Immature natural killer cell (primary cell): ENCODE measurements around the gene CD63. TPM values are rescaled to one million over a fixed set of nuclear protein-coding genes. Genes with fewer than 3 reads are reported as not detected.

Source experiments
- DNase-seq, 3 donors: peaks; one replicate each; pipeline ENCODE4 v3.0.0; 2022; ENCODE audit warnings: mixed read lengths in 1 of 3
- H3K27ac Mint-ChIP-seq, 6 donors: one replicate each; pipeline ENCODE4 v1.8.0; 2020; ENCODE audit warnings: mixed read lengths in 6 of 6, mild to moderate bottlenecking in 5 of 6, inconsistent platforms in 4 of 6, moderate library complexity in 3 of 6
- H3K27me3 Mint-ChIP-seq, 3 donors: one replicate each; pipeline ENCODE4 v1.8.0; 2020 to 2021; ENCODE audit warnings: low read depth in 3 of 3, mild to moderate bottlenecking in 3 of 3, mixed read lengths in 3 of 3, moderate library complexity in 3 of 3, inconsistent platforms in 1 of 3
- H3K36me3 Mint-ChIP-seq, 3 donors: one replicate each; pipeline ENCODE4 v1.8.0; 2020; ENCODE audit warnings: mixed read lengths in 3 of 3, inconsistent platforms in 2 of 3, mild to moderate bottlenecking in 2 of 3
- H3K4me1 Mint-ChIP-seq, 2 donors: one replicate each; pipeline ENCODE4 v1.8.0; 2020; ENCODE audit warnings: inconsistent platforms in 2 of 2, mild to moderate bottlenecking in 2 of 2, mixed read lengths in 2 of 2, moderate library complexity in 1 of 2
- H3K4me3 Mint-ChIP-seq, 5 donors: one replicate each; pipeline ENCODE4 v1.8.0; 2020; ENCODE audit warnings: mild to moderate bottlenecking in 5 of 5, mixed read lengths in 5 of 5, inconsistent platforms in 3 of 5, moderate library complexity in 3 of 5
- H3K9me3 Mint-ChIP-seq, 6 donors: one replicate each; pipeline ENCODE4 v1.8.0; 2020; ENCODE audit warnings: mild to moderate bottlenecking in 6 of 6, mixed read lengths in 6 of 6, inconsistent platforms in 4 of 6, moderate library complexity in 3 of 6
- polyA plus RNA-seq, 3 donors: library from polyadenylated mRNA; unstranded; fragments of 300-500 nt; fragmentation: Illumina TruSeq; gene quantifications; one replicate each; pipeline ENCODE4 v1.2.3, GENCODE V29; 2021

Gene CD63
- polyA plus RNA-seq, 3 donors from 2014 or later, result 1,258 to 1,754 (median 1,754) TPM

DNA sequence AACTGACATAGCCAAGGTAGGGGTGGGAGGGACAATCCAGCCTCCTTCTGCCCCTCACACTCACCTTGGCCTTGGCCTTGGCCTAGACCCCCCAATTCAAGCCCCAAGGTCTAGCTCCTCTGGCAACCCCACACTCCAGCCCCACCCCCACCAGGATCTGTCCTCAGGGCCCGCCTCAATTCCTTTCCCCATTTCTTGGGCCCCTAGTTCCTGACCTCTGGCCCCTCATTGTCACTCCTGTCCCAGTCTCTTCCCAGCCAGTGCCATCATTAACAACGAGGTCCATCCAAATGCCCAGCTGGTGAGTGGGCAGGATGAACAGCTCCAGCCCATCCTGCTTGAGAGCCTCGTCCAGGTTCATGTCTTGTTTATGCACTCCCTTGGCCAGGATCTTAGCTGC lies 7.3 kb upstream of the CD63 start:
- H3K36me3 Mint-ChIP-seq, result no peaks in the 10 kb centered on the region
- H3K27me3 Mint-ChIP-seq, result no peaks in the 10 kb centered on the region
- peak overlapping the region in 1 of 6 donors; percentile 12 for H3K27ac Mint-ChIP-seq
- peaks cover 42 to 44% of the 10 kb centered on the region in 2 donors for H3K4me1 Mint-ChIP-seq
- DNase-seq, result no peak
- H3K4me3 Mint-ChIP-seq, result no peak overlapping the region
- no peaks in the 10 kb centered on the region for H3K9me3 Mint-ChIP-seq

DNA sequence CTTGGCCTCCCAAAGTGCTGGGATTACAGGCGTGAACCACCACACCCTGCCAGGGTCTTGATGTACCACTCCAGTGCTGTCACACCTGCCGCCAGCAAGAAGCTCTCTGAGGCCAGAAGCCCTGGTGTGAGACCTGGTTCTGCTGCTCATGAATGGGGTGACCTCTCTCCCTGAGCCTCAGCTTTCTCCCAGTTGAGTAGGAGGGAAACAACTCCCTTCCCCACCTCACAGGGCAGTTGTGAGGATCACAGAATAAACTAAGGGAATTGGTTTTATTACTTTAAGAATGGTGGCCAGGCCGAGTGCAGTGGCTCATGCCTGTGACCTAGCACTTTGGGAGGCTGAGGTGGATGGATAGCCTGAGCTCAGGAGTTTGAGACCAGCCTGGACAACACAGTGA lies 5.8 kb upstream of the CD63 start:
- Mint-ChIP-seq H3K36me3 (no peaks in the 10 kb centered on the region), H3K4me1 (peaks cover 57 to 58% of the 10 kb centered on the region in 2 donors)

DNA sequence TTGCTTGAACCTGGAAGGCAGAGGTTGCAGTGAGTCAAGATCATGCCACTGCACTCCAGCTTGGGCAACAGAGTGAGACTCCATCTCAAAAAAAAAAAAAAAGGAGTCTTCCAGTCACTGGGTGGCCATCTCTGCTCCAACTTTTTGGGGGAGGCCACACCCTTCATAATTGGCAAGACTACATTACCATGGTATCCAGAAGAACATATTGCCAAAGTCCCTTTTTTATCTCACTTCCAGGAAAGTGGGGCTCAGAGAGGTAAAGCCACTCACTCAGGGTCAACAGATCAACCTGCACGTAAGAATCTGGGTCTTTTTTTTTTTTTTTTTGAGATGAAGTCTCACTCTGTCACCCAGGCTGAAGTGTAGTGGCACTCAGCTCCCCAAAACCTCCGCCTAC lies 5.0 kb upstream of the CD63 start:
- Mint-ChIP-seq H3K27ac (no peak overlapping the region), H3K36me3 (no peaks in the 10 kb centered on the region), H3K4me1 (peaks cover 59 to 60% of the 10 kb centered on the region in 2 donors), H3K9me3 (no peaks in the 10 kb centered on the region), H3K27me3 (peaks cover 0 to 9% (median 2%) of the 10 kb centered on the region in 3 donors), H3K4me3 (no peak overlapping the region)
- DNase-seq, result no peak

More for the DNA sequence above, 5.8 kb upstream of the CD63 start:
- Mint-ChIP-seq H3K27me3 (peaks cover 0 to 7% (median 0%) of the 10 kb centered on the region in 3 donors), H3K27ac (no peak overlapping the region), H3K9me3 (no peaks in the 10 kb centered on the region), H3K4me3 (no peak overlapping the region)
- DNase-seq, result no peak

DNA sequence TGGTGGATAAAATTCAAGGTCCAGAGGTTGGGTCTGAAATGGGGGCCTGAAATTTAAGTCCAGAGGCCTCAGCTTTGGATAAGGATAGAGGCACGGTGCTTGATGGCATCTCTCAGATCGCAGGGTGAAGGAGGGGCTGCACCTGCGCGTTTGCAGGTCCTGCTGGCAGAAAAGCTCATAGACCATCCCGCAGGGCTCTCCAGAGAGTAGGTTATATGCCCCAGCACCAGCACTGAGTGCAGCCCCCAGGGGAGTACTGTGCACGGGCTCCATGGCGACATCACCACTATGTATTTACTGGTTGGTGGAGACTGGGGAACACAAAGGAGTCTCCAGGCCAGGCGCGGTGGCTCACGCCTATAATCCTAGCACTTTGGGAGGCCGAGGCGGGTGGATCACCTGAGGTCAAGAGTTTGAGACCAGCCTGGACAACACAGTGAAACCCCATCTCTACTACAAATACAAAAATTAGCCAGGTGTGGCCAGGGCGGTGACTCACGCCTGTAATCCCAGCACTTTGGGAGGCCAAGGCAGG lies 4.3 kb upstream of the CD63 start:
- Mint-ChIP-seq H3K27ac (peak overlapping the region in 1 of 6 donors; percentile 85), H3K27me3 (peaks cover 0 to 9% (median 2%) of the 10 kb centered on the region in 3 donors), H3K4me1 (peaks cover 51 to 53% of the 10 kb centered on the region in 2 donors), H3K36me3 (no peaks in the 10 kb centered on the region), H3K4me3 (no peak overlapping the region), H3K9me3 (no peaks in the 10 kb centered on the region)
- DNase-seq, result no peak

DNA sequence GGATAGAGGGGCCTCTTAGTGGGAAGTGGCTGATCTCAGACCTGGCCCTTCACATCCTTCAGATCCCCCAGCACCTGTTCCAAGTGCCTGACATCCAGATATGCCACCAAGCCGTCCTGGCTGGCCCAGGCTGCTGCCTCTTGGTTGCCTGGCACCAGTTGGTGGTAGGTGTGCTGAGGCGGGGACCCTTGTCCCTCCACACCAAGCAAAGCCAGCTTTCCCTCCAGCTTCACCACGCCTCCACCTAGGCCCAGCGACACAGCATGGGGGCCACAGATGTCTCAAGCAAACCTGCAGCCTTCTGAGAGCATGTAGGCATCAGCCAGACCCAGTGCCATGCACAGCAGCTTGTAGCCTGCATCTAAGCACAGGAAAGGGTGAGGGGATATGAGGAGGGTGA lies 3.5 kb upstream of the CD63 start:
- Mint-ChIP-seq H3K9me3 (no peaks in the 10 kb centered on the region), H3K36me3 (no peaks in the 10 kb centered on the region), H3K27ac (peak overlapping the region; percentile 59 to 95 (median 84)), H3K4me1 (peaks cover 49 to 50% of the 10 kb centered on the region in 2 donors), H3K27me3 (peaks cover 0 to 9% (median 2%) of the 10 kb centered on the region in 3 donors), H3K4me3 (peak overlapping the region in 2 of 5 donors; percentile 6 to 21)
- no peak for DNase-seq

DNA sequence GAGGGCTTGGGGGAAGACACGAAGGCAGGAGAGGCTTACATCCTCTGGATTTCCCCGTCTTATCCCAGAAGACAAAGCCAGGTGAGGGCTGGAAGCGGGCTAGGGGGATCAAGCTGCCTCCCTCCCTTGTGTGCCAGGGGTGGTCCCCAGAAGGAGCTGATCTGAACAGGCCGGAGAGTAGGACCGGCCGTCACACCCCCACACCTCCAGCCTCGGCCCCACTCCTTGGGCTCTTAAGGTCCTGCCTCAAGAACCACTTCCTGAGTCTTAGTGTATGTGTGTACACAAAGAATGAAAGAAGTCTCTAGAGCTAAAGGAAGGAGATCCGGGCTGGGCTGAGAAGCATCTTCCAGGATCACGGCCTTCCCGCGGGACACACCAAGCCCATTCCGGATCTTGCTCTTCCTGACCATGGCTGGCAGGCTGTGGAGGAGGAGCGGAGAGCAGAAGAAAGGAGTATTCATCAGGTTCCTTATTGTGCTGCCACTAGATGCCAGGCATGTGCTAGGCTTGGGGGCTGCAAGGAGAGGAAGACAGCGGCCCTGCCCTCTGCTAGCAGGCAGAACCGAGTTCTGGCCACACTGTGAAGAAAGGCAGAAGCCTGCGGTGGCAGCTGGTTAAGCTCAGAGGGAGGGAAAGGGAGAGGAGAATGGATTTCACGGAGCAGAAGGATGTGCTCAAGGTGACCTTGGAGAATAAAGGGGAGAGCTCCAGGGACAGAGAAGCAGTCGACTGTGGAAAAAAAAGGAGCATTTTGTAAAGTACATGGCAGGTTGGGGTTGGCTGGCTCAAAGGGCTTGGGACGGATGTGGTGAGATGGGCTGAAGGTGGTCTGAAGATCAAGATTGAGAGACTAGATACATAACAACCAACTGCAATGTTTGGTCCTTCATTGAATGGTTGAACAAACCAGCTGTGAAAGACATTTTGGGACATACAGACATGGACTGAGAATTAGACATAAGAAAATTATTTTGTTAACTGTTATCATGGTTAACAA lies 1.3 kb upstream of the CD63 start:
- DNase-seq, result peak; percentile 72 to 77 (median 74)
- peaks cover 54 to 64% of the 10 kb centered on the region in 2 donors for H3K4me1 Mint-ChIP-seq

DNA sequence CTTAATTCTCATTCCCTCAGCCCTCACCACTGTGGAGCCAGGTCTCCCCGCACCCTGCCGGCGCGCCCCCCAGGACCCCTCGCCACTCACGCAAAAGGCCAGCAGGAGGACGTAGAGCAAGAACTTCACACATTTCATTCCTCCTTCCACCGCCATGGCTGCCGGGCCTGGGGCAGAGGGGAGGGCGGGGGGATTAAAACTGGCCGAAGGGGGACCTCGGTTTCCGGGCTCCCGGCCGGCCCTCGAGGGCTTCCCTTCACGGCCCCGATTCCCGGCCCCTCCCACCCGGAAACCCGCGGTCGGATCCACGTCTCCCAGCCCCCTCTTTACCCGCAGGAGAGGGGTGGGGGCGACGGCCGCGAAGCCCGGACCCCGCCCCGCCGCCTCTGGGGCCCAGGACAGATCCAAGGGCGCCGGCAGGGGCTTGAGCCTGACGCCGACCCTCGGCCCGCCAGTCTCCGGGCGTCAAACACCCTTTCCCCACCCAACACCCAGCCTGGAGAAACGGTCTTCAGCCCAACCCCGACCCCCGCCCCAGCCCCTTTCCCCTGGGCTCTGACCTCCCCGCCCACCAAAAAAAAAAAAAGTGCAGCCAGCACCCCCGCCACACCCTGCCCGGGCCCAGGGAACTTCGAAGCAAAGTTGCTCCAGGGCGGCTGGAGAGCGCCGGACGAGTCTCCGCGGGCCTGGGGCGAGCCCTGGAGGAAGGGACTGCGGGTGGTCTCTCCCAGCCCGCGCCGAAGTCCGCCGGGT lies 447 bp downstream of the CD63 start:
- peaks cover 0 to 18% (median 4%) of the 10 kb centered on the region in 3 donors for H3K36me3 Mint-ChIP-seq
- H3K4me1 Mint-ChIP-seq, result peaks cover 61 to 73% of the 10 kb centered on the region in 2 donors
- peak overlapping the region; percentile 83 to 92 (median 88) for H3K27ac Mint-ChIP-seq
- DNase-seq, result peak in 2 of 3 donors; percentile 17 to 22
- no peaks in the 10 kb centered on the region for H3K9me3 Mint-ChIP-seq
- H3K27me3 Mint-ChIP-seq, result peaks cover 0 to 12% (median 5%) of the 10 kb centered on the region in 3 donors
- peak overlapping the region; percentile 80 to 93 (median 86) for H3K4me3 Mint-ChIP-seq

More for the DNA sequence above, 1.3 kb upstream of the CD63 start:
- peaks cover 0 to 9% (median 5%) of the 10 kb centered on the region in 3 donors for H3K27me3 Mint-ChIP-seq
- no peaks in the 10 kb centered on the region for H3K9me3 Mint-ChIP-seq
- peak overlapping the region; percentile 80 to 93 (median 88) for H3K4me3 Mint-ChIP-seq
- H3K27ac Mint-ChIP-seq, result peak overlapping the region; percentile 87 to 97 (median 94)
- H3K36me3 Mint-ChIP-seq, result peaks cover 0 to 11% (median 4%) of the 10 kb centered on the region in 3 donors

DNA sequence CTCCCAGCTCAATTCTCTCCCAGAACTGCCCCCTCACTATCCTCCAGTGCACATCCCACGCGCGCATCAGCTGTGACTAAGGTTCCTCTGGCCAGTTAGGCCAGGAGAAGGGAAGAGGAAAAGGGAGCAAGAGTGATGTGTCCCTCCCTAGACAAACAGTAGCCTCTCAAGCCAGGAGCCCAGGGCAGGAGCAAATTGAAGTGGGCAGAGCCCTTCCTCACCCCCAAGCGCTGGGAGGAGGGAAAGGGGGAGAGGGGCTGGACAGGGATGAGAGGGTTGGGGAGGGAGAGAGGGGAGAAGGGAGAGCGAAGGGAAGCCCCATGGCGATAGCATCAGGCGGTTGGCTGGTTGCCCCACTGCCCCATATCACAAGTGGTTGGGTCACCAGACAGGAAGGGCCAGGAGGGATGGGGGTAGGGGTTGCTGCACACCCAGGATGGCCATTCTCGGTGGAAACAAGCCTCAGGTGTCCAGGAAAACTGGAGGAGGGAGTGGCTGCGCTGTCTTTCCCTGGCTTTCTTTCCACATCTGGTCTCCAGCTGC lies 1.1 kb downstream of the CD63 start:
- Mint-ChIP-seq H3K27ac (peak overlapping the region; percentile 83 to 92 (median 88)), H3K4me3 (peak overlapping the region; percentile 80 to 88 (median 86)), H3K27me3 (peaks cover 0 to 12% (median 5%) of the 10 kb centered on the region in 3 donors), H3K9me3 (no peaks in the 10 kb centered on the region), H3K36me3 (peaks cover 0 to 18% (median 4%) of the 10 kb centered on the region in 3 donors), H3K4me1 (peaks cover 61 to 70% of the 10 kb centered on the region in 2 donors)
- DNase-seq, result no peak

DNA sequence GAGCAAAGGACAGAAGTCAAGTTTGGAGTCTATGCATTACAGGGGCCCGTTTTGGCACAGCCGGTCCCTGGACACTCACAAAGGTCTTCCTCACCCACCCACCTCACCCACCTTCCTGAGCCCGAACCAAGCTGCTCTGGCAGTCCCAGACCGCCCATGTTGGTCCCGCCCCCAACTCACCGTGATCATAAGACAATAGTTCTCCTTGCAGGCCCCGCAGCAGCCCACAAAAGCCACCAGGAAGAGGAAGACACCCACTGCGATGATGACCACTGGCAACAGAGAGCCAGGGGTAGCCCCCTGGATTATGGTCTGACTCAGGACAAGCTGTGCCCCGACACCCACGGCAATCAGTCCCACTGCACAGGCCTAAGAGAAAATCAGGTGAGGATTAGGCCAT lies 1.8 kb downstream of the CD63 start:
- Mint-ChIP-seq H3K27me3 (peaks cover 0 to 12% (median 5%) of the 10 kb centered on the region in 3 donors), H3K27ac (peak overlapping the region; percentile 83 to 92 (median 88)), H3K9me3 (no peaks in the 10 kb centered on the region), H3K4me1 (peaks cover 54 to 62% of the 10 kb centered on the region in 2 donors), H3K4me3 (peak overlapping the region; percentile 80 to 88 (median 86)), H3K36me3 (peaks cover 0 to 18% (median 4%) of the 10 kb centered on the region in 3 donors)
- no peak for DNase-seq

DNA sequence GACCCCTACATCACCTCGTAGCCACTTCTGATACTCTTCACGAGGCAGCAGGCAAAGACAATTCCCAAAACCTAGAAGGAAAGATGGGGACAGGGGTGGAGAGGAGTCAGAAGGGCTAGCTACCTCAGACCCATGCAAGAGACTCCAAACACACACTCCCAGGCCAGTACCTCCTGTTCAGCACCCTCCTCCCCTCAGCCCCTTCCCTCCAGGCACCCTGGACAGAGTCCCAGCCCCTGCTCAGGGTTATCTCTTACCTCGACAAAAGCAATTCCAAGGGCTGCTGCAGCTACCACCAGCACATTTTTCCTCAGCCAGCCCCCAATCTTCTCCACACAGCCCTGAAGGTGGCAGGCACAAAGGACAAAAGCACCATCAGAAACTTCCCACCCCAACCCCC lies 3.3 kb downstream of the CD63 start:
- Mint-ChIP-seq H3K9me3 (no peaks in the 10 kb centered on the region), H3K4me3 (peak overlapping the region in 3 of 5 donors; percentile 3 to 27 (median 21)), H3K4me1 (peaks cover 49 to 56% of the 10 kb centered on the region in 2 donors), H3K27ac (peak overlapping the region in 5 of 6 donors; percentile 51 to 72 (median 63)), H3K27me3 (peaks cover 0 to 12% (median 5%) of the 10 kb centered on the region in 3 donors), H3K36me3 (peaks cover 0 to 18% (median 4%) of the 10 kb centered on the region in 3 donors)
- no peak for DNase-seq

DNA sequence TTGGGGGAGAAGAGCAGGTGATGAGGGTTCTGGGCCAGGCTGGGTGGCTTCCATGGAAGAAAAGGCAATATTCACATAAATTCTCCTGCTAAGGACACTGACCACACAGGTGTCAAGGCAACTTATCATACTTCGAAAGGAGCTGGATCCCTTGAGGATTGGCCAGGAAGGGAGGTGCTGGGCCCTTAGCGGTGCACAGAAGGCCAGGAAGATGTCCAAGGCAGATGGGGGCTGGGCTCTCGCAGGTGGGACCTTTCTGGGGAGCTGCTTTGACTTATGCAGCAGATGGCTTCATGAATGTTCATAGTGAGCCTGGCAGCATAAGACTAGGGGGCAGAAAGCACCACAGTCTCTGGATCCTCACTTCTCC lies 3.9 kb downstream of the CD63 start:
- Mint-ChIP-seq H3K4me3 (no peak overlapping the region), H3K36me3 (peaks cover 0 to 18% (median 4%) of the 10 kb centered on the region in 3 donors)

DNA sequence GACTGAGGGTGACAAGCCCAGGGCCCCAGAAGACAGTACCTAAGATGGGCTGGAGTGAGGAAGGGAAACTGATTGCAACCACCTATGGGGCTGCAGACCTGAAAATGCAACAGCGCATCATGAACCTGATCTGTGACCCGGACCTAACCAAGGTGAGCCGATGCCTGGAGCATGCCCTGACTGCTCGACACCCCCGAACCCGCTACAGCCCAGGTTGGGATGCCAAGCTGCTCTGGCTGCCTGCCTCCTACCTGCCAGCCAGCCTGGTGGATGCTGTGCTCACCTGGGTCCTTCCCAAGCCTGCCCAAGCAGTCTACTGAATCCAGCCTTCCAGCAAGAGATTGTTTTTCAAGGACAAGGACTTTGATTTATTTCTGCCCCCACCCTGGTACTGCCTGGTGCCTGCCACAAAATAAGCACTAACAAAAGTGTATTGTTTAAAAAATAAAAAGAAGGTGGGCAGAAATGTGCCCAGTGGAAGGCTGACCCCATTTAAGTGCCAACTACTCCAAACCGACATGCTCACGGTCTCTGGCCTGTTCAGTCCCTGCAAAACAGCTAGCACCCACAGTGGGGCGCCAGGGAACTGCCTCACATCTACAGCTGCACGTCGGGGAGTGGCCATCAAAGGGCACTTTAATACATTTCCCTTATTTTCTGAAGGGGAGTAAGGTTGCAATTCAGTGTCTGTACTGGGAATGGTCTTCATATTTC lies 4.4 kb downstream of the CD63 start:
- no peaks in the 10 kb centered on the region for H3K9me3 Mint-ChIP-seq
- DNase-seq, result peak; percentile 60 to 67 (median 62)
- peaks cover 0 to 5% (median 3%) of the 10 kb centered on the region in 3 donors for H3K27me3 Mint-ChIP-seq
- H3K4me3 Mint-ChIP-seq, result no peak overlapping the region
- H3K4me1 Mint-ChIP-seq, result peaks cover 44 to 55% of the 10 kb centered on the region in 2 donors
- peak overlapping the region; percentile 31 to 84 (median 69) for H3K27ac Mint-ChIP-seq
- peaks cover 0 to 18% (median 4%) of the 10 kb centered on the region in 3 donors for H3K36me3 Mint-ChIP-seq

More for the DNA sequence above, 3.9 kb downstream of the CD63 start:
- Mint-ChIP-seq H3K27ac (peak overlapping the region; percentile 51 to 84 (median 70)), H3K9me3 (no peaks in the 10 kb centered on the region), H3K27me3 (peaks cover 0 to 6% (median 5%) of the 10 kb centered on the region in 3 donors), H3K4me1 (peaks cover 48 to 56% of the 10 kb centered on the region in 2 donors)
- DNase-seq, result no peak
